SK-N-SH (cell line): Measurements from ENCODE around the gene EPB41L4B.

Source experiments
- FOXM1 ChIP-seq: IDR thresholded peaks from 2 replicates; pipeline ENCODE4 v1.4.0; 2012; ENCODE audit warnings: low read depth, mild to moderate bottlenecking
- TF ChIP-seq, protein P1 (sequence below): fragments of 200-600 bp; sonication (generic); IDR thresholded peaks from 2 replicates; pipeline ENCODE4 v1.6.1; 2017; ENCODE audit warnings: antibody characterized with exemption, mild to moderate bottlenecking, moderate library complexity

DNA sequence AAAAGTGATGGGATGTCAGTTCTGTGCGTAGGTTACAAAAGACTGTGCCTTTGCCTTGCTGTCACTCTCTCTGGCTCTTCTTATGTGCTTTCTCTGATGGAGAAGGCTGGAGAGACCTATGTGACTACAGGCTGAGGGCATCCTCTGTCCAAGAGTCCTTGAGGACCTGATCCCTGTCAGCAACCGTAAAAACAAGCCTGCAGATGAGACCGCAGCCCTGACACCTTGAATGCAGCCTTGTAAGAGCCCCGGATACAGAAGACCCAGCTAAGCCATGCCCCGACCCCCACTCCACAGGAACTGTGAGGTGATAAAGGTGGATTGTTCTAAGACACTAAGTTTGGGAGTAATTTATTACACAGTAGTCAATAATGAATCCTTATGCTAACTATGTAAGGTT, 121.2 kb downstream of the EPB41L4B start:
- TF ChIP-seq, protein P1, sequence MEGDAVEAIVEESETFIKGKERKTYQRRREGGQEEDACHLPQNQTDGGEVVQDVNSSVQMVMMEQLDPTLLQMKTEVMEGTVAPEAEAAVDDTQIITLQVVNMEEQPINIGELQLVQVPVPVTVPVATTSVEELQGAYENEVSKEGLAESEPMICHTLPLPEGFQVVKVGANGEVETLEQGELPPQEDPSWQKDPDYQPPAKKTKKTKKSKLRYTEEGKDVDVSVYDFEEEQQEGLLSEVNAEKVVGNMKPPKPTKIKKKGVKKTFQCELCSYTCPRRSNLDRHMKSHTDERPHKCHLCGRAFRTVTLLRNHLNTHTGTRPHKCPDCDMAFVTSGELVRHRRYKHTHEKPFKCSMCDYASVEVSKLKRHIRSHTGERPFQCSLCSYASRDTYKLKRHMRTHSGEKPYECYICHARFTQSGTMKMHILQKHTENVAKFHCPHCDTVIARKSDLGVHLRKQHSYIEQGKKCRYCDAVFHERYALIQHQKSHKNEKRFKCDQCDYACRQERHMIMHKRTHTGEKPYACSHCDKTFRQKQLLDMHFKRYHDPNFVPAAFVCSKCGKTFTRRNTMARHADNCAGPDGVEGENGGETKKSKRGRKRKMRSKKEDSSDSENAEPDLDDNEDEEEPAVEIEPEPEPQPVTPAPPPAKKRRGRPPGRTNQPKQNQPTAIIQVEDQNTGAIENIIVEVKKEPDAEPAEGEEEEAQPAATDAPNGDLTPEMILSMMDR: no peak
- no peak for TF ChIP-seq FOXM1
